Measurements from ENCODE around the gene ATG9A. TPM values are rescaled to one million over a fixed set of nuclear protein-coding genes. Genes with fewer than 3 reads are reported as not detected.
A peak's percentile ranks its signal among the peaks of the same experiment; 100 is the strongest.

ATG9A gene
- polyA plus RNA-seq, 1 donor from 2014 or later = 26.2 TPM

DNA sequence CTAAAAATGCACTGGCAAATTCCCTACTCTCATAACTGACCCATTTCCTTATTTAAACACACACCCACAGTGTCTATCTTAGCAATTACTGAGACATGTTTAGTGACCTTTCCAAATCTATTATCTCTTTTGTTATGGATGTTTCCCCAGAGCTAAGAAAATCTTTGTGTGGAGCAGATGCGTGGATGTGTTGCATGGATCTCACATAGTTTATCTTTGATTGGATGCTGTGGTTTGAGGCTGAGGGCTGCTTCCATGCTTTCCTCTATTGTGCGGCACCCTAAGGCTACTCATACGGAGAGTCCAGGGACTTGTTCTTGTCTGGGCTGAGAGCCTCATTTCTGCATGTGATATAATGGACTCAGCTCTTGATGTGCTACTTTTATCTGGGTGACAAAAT is 4.9 kb upstream of the ATG9A start:
- H3F3A ChIP-seq (ENCODE audit: insufficient read depth, low read length, poor library complexity, severe bottlenecking) = peaks cover 6% of the 10 kb centered on the region
- peaks cover 7% of the 10 kb centered on the region for H3K79me2 ChIP-seq (replicated peaks; ENCODE audit: insufficient read depth, low read length)
- TF ChIP-seq EP300 (conservative IDR thresholded peaks at IDR 0.05; ENCODE audit: poor library complexity, severe bottlenecking) (no peak), REST (IDR thresholded peaks at IDR 0.05; ENCODE audit: borderline replicate concordance) (no peak), MXI1 (conservative IDR thresholded peaks at IDR 0.05; ENCODE audit: poor library complexity, severe bottlenecking) (no peak), TAF1 (IDR thresholded peaks at IDR 0.05; ENCODE audit: low read depth) (no peak), EZH2 (IDR thresholded peaks at IDR 0.05; ENCODE audit: borderline replicate concordance, insufficient read depth, low read length, poor library complexity, severe bottlenecking) (no peak), RAD21 (conservative IDR thresholded peaks at IDR 0.05) (no peak), POLR2AphosphoS5 (IDR thresholded peaks at IDR 0.05) (no peak), SMC3 (conservative IDR thresholded peaks at IDR 0.05; ENCODE audit: poor library complexity) (no peak)
- TF ChIP-seq, protein P1, sequence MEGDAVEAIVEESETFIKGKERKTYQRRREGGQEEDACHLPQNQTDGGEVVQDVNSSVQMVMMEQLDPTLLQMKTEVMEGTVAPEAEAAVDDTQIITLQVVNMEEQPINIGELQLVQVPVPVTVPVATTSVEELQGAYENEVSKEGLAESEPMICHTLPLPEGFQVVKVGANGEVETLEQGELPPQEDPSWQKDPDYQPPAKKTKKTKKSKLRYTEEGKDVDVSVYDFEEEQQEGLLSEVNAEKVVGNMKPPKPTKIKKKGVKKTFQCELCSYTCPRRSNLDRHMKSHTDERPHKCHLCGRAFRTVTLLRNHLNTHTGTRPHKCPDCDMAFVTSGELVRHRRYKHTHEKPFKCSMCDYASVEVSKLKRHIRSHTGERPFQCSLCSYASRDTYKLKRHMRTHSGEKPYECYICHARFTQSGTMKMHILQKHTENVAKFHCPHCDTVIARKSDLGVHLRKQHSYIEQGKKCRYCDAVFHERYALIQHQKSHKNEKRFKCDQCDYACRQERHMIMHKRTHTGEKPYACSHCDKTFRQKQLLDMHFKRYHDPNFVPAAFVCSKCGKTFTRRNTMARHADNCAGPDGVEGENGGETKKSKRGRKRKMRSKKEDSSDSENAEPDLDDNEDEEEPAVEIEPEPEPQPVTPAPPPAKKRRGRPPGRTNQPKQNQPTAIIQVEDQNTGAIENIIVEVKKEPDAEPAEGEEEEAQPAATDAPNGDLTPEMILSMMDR (IDR thresholded peaks at IDR 0.05; ENCODE audit: poor library complexity, severe bottlenecking) = no peak
- H3K27me3 ChIP-seq (ENCODE audit: insufficient read depth, low read depth, low read length) = no peaks in the 10 kb centered on the region
- no peak overlapping the region for H3K4me2 ChIP-seq (ENCODE audit: low read length)
- no peaks in the 10 kb centered on the region for H3K36me3 ChIP-seq (ENCODE audit: insufficient read depth, low read length)
- no peaks in the 10 kb centered on the region for H3K9me2 ChIP-seq (ENCODE audit: insufficient read depth, low read length)
- H3K27ac ChIP-seq (ENCODE audit: low read length) = no peak overlapping the region
- no peaks in the 10 kb centered on the region for H3K9me3 ChIP-seq (ENCODE audit: low read length)
- H3K9ac ChIP-seq (ENCODE audit: low read length) = no peak overlapping the region
- H2AFZ ChIP-seq (ENCODE audit: low read depth, low read length) = no peak overlapping the region
- no peaks in the 10 kb centered on the region for H4K20me1 ChIP-seq (ENCODE audit: insufficient read depth)
- no peak overlapping the region for H3K4me3 ChIP-seq (ENCODE audit: low read length)

- Histone ChIP-seq H2AFZ (ENCODE audit: low read depth, low read length) (no peak overlapping the region), H3K4me2 (ENCODE audit: low read length) (peak overlapping the region; percentile 76), H3K9me3 (ENCODE audit: low read length) (no peaks in the 10 kb centered on the region), H3K79me2 (replicated peaks; ENCODE audit: insufficient read depth, low read length) (peaks cover 17% of the 10 kb centered on the region), H3K9me2 (ENCODE audit: insufficient read depth, low read length) (no peaks in the 10 kb centered on the region), H3K36me3 (ENCODE audit: insufficient read depth, low read length) (no peaks in the 10 kb centered on the region), H3K27ac (ENCODE audit: low read length) (peak overlapping the region; percentile 96), H3K4me3 (ENCODE audit: low read length) (peak overlapping the region; percentile 78), H4K20me1 (ENCODE audit: insufficient read depth) (no peaks in the 10 kb centered on the region), H3K9ac (ENCODE audit: low read length) (peak overlapping the region; percentile 74), H3K27me3 (ENCODE audit: insufficient read depth, low read depth, low read length) (no peaks in the 10 kb centered on the region), H3F3A (ENCODE audit: insufficient read depth, low read length, poor library complexity, severe bottlenecking) (peaks cover 6% of the 10 kb centered on the region)
- TF ChIP-seq EZH2 (IDR thresholded peaks at IDR 0.05; ENCODE audit: borderline replicate concordance, insufficient read depth, low read length, poor library complexity, severe bottlenecking) (no peak), EP300 (conservative IDR thresholded peaks at IDR 0.05; ENCODE audit: poor library complexity, severe bottlenecking) (no peak), SMC3 (conservative IDR thresholded peaks at IDR 0.05; ENCODE audit: poor library complexity) (no peak), RAD21 (conservative IDR thresholded peaks at IDR 0.05) (peak; percentile 48), MXI1 (conservative IDR thresholded peaks at IDR 0.05; ENCODE audit: poor library complexity, severe bottlenecking) (peak; percentile 87), TAF1 (IDR thresholded peaks at IDR 0.05; ENCODE audit: low read depth) (no peak), REST (IDR thresholded peaks at IDR 0.05; ENCODE audit: borderline replicate concordance) (no peak), POLR2AphosphoS5 (IDR thresholded peaks at IDR 0.05) (no peak)
- TF ChIP-seq, protein P1 (IDR thresholded peaks at IDR 0.05; ENCODE audit: poor library complexity, severe bottlenecking) = no peak
Observed at GRCh38 chr2:219230059-219230540, 664 bp upstream of the ATG9A start.
